ENCODE data around the gene SLC16A12.
"Not testable (repeated sequence)": the region's sequence is repeated elsewhere in the genome, so short reads cannot be mapped to it uniquely, and the experiment has no call there.

GRCh38 chr10:89406178-89406577, 129.2 kb downstream of the SLC16A12 start:
- not testable (repeated sequence) for TF ChIP-seq POLR2A (IDR thresholded peaks at IDR 0.05; ENCODE audit: low read depth, low read length); EZH2 (IDR thresholded peaks at IDR 0.05; ENCODE audit: borderline replicate concordance, low read depth, low read length, severe bottlenecking); CTCF (IDR thresholded peaks at IDR 0.05; ENCODE audit: extremely low read depth in 1 of 2, insufficient read depth in 1 of 2, low read depth in 1 of 2, low read length in 2 of 2)

Data from endothelial cell of umbilical vein (primary cell).